Sigmoid colon (tissue), 3 donors: Measurements from ENCODE around the gene SV2B.

Experiments
- CTCF ChIP-seq, 4 experiments: fragments of 450-650 bp in 3 of 4; fragments of 200-600 bp in 1 of 4; IDR thresholded peaks; one replicate each; pipeline ENCODE4 v1.5.1; 2016 to 2019; ENCODE audit warnings: antibody characterized with exemption in 4 of 4, mild to moderate bottlenecking in 3 of 4, moderate library complexity in 2 of 4
- POLR2A ChIP-seq, 2 donors: fragments of 450-650 bp; IDR thresholded peaks; one replicate each; pipeline ENCODE4 v1.6.1; 2016; ENCODE audit warnings: antibody characterized with exemption in 2 of 2, mild to moderate bottlenecking in 2 of 2, moderate library complexity in 2 of 2

- TF ChIP-seq CTCF (IDR thresholded peaks at IDR 0.05) = no peak
- no peak for TF ChIP-seq POLR2A (IDR thresholded peaks at IDR 0.05)
Measured at GRCh38 chr15:91209318-91209717, 109.3 kb downstream of the SV2B start.
